Activated CD4-positive, alpha-beta T cell treated with anti-CD3 and anti-CD28 coated beads for 1 hour (primary cell): ENCODE data around the gene DGCR8.

Experiments used
- DNase-seq: peaks from one replicate; pipeline ENCODE4 v3.0.0-alpha.2; 2020

The DGCR8 gene

GRCh38 chr22:20079745-20080444, at the start of gene DGCR8:
DGCR8 (plus strand) TSS chr22:20080241; CDS start chr22:20085964, 5,723 bp downstream.
- peak; percentile 54 for DNase-seq

GRCh38 chr22:20031732-20032406, 48.2 kb upstream of the DGCR8 start:
- peak; percentile 11 for DNase-seq

GRCh38 chr22:20032407-20032991, 47.5 kb upstream of the DGCR8 start:
- DNase-seq = no peak

GRCh38 chr22:20033045-20033706, 46.9 kb upstream of the DGCR8 start:
- DNase-seq = no peak

GRCh38 chr22:20034143-20034542, 45.9 kb upstream of the DGCR8 start:
- no peak for DNase-seq

GRCh38 chr22:20035375-20036083, 44.5 kb upstream of the DGCR8 start:
- DNase-seq = no peak

GRCh38 chr22:20036084-20036482, 44.0 kb upstream of the DGCR8 start:
- DNase-seq = no peak

GRCh38 chr22:20036535-20037392, 43.3 kb upstream of the DGCR8 start:
- no peak for DNase-seq

GRCh38 chr22:20037419-20037818, 42.6 kb upstream of the DGCR8 start:
- DNase-seq = no peak

GRCh38 chr22:20038574-20038973, 41.5 kb upstream of the DGCR8 start:
- no peak for DNase-seq

GRCh38 chr22:20039683-20040325, 40.2 kb upstream of the DGCR8 start:
- no peak for DNase-seq

- DNase-seq = no peak
These were observed 39.5 kb upstream of the DGCR8 start for GRCh38 chr22:20040327-20041200.

GRCh38 chr22:20043057-20043996, 36.7 kb upstream of the DGCR8 start:
- DNase-seq = no peak

GRCh38 chr22:20043997-20044342, 36.1 kb upstream of the DGCR8 start:
- no peak for DNase-seq

- no peak for DNase-seq
These were observed 35.4 kb upstream of the DGCR8 start for GRCh38 chr22:20044495-20045151.

- DNase-seq = no peak
These were observed 33.3 kb upstream of the DGCR8 start for GRCh38 chr22:20046730-20047129.

GRCh38 chr22:20051927-20052308, 28.1 kb upstream of the DGCR8 start:
- no peak for DNase-seq

- DNase-seq = no peak
These were observed 27.5 kb upstream of the DGCR8 start for GRCh38 chr22:20052309-20053259.
